GM23338 (cell line): ENCODE data around the gene TNNT3. TPM values are rescaled to one million over a fixed set of nuclear protein-coding genes. Genes with fewer than 3 reads are reported as not detected.

Experiments
- ATAC-seq: fragments of 200-7000 bp; cut with Tn5 transposase; 3 replicates; pipeline ENCODE4 v1.9.1; 2020
- DNase-seq: peaks from one replicate; pipeline ENCODE4 v3.0.0-alpha.2; 2015; ENCODE audit warnings: low spot score
- H2AFZ ChIP-seq: fragments of 200-600 bp; sonication (generic); 2 replicates; pipeline ENCODE4 v1.8.0; 2016; ENCODE audit warnings: antibody characterized with exemption, mild to moderate bottlenecking, moderate library complexity
- H3F3A ChIP-seq: fragments of 200-600 bp; sonication (generic); replicated peaks from 2 replicates; pipeline ENCODE4 v1.8.0; 2017; ENCODE audit warnings: antibody characterized with exemption, mixed run types, low read depth
- H3K27ac ChIP-seq: fragments of 200-600 bp; sonication (generic); 2 replicates; pipeline ENCODE4 v1.6.1; 2016; ENCODE audit warnings: low read depth
- H3K27me3 ChIP-seq: fragments of 200-600 bp; sonication (generic); 2 replicates; pipeline ENCODE4 v1.8.0; 2016; ENCODE audit warnings: mild to moderate bottlenecking, mixed run types, moderate library complexity; ENCODE audit not compliant: insufficient read depth
- H3K36me3 ChIP-seq: fragments of 200-600 bp; sonication (generic); 2 replicates; pipeline ENCODE4 v1.8.0; 2016; ENCODE audit warnings: mild to moderate bottlenecking; ENCODE audit not compliant: insufficient read depth
- H3K4me1 ChIP-seq: fragments of 200-600 bp; sonication (generic); 2 replicates; pipeline ENCODE4 v1.8.0; 2016; ENCODE audit warnings: mild to moderate bottlenecking, moderate library complexity; ENCODE audit not compliant: insufficient read depth
- H3K4me2 ChIP-seq: fragments of 200-600 bp; sonication (generic); 2 replicates; pipeline ENCODE4 v1.7.1; 2017; ENCODE audit warnings: mixed run types
- H3K4me3 ChIP-seq: fragments of 200-600 bp; sonication (generic); 2 replicates; pipeline ENCODE4 v1.6.1; 2016; ENCODE audit warnings: mixed run types
- H3K79me2 ChIP-seq: fragments of 200-600 bp; sonication (generic); replicated peaks from 2 replicates; pipeline ENCODE4 v1.8.0; 2017; ENCODE audit warnings: mild to moderate bottlenecking; ENCODE audit not compliant: insufficient read depth
- H3K9me2 ChIP-seq: fragments of 200-600 bp; sonication (generic); 2 replicates; pipeline ENCODE4 v1.8.0; 2017; ENCODE audit not compliant: insufficient read depth
- H4K20me1 ChIP-seq: fragments of 200-600 bp; sonication (generic); replicated peaks from 2 replicates; pipeline ENCODE4 v1.8.0; 2017; ENCODE audit warnings: mild to moderate bottlenecking; ENCODE audit not compliant: insufficient read depth
- H3K27ac Mint-ChIP-seq: 2 replicates; pipeline ENCODE4 v1.8.0; 2020; ENCODE audit warnings: inconsistent platforms, mild to moderate bottlenecking, moderate library complexity, mixed read lengths
- H3K27me3 Mint-ChIP-seq: 3 replicates; pipeline ENCODE4 v1.8.0; 2022; ENCODE audit warnings: low read depth, mild to moderate bottlenecking, moderate library complexity, mixed read lengths, inconsistent platforms; ENCODE audit not compliant: insufficient read depth, poor library complexity
- H3K36me3 Mint-ChIP-seq: 3 replicates; pipeline ENCODE4 v1.8.0; 2021; ENCODE audit warnings: low read depth, mild to moderate bottlenecking, inconsistent platforms, moderate library complexity, mixed read lengths
- H3K4me1 Mint-ChIP-seq: 3 replicates; pipeline ENCODE4 v1.8.0; 2020; ENCODE audit warnings: mild to moderate bottlenecking, inconsistent platforms, mixed read lengths
- H3K4me3 Mint-ChIP-seq: 3 replicates; pipeline ENCODE4 v1.8.0; 2021; ENCODE audit warnings: moderate library complexity, mild to moderate bottlenecking, inconsistent platforms, mixed read lengths
- H3K9me3 Mint-ChIP-seq: 3 replicates; pipeline ENCODE4 v1.8.0; 2020; ENCODE audit warnings: moderate library complexity, mild to moderate bottlenecking, inconsistent platforms, mixed read lengths
- CREB1 ChIP-seq: fragments of 250-450 bp; sonication (Bioruptor Pico); IDR thresholded peaks from 2 replicates; pipeline ENCODE4 v1.5.0; 2020; ENCODE audit warnings: low read depth, mild to moderate bottlenecking, moderate library complexity
- EZH2 ChIP-seq: fragments of 200-600 bp; sonication (generic); IDR thresholded peaks from one replicate; pipeline ENCODE4 v1.8.0; 2017; ENCODE audit warnings: antibody characterized with exemption, mild to moderate bottlenecking, low read depth; ENCODE audit not compliant: unreplicated experiment
- EZH2phosphoT487 ChIP-seq: fragments of 200-600 bp; sonication (generic); IDR thresholded peaks from one replicate; pipeline ENCODE4 v1.8.1; 2018; ENCODE audit warnings: antibody characterized with exemption; ENCODE audit not compliant: unreplicated experiment
- NANOG ChIP-seq: IDR thresholded peaks from 2 replicates; pipeline ENCODE4 v1.6.1; 2016; ENCODE audit warnings: antibody characterized with exemption, borderline replicate concordance
- POLR2AphosphoS5 ChIP-seq: IDR thresholded peaks from 2 replicates; pipeline ENCODE4 v1.6.1; 2016; ENCODE audit warnings: antibody characterized with exemption, low read depth
- STAT1 ChIP-seq: IDR thresholded peaks from one replicate; pipeline ENCODE4 v1.6.1; 2016; ENCODE audit warnings: antibody characterized with exemption; ENCODE audit not compliant: unreplicated experiment
- ZNF114 ChIP-seq: fragments of 250-450 bp; sonication (Bioruptor Pico); IDR thresholded peaks from 2 replicates; pipeline ENCODE4 v1.5.0; 2020; ENCODE audit warnings: mild to moderate bottlenecking, moderate library complexity
- ZNF331 ChIP-seq: fragments of 250-450 bp; sonication (Bioruptor Pico); IDR thresholded peaks from 2 replicates; pipeline ENCODE4 v1.5.0; 2020; ENCODE audit warnings: low read depth, mild to moderate bottlenecking, moderate library complexity
- long read RNA-seq: library from polyadenylated mRNA; unstranded; transcript quantifications from one replicate; pipeline ENCODE4 v2.0.0, GENCODE V29; 2020; ENCODE audit not compliant: unreplicated experiment
- polyA plus RNA-seq: library from polyadenylated mRNA; unstranded; fragments of >200 nt; fragmentation: Nextera tagmentation; extraction: Ambion mirVana; gene quantifications from 2 replicates; pipeline ENCODE4 v1.2.1, GENCODE V29; 2016
- total RNA-seq: library from RNA; depleted of rRNA; stranded (reverse); fragments of >200 nt; shearing (Covaris generic); gene quantifications from 2 replicates; pipeline ENCODE4 v1.2.3, GENCODE V29; 2014; rRNA removed
- TF ChIP-seq, protein P1 (sequence below): IDR thresholded peaks from 2 replicates; pipeline ENCODE4 v1.6.1; 2016; ENCODE audit warnings: antibody characterized with exemption
- TF ChIP-seq, protein P2 (sequence below): IDR thresholded peaks from one replicate; pipeline ENCODE4 v1.6.1; 2018; ENCODE audit warnings: antibody characterized with exemption; ENCODE audit not compliant: unreplicated experiment
- TF ChIP-seq, protein P3 (sequence below): fragments of 250-450 bp; sonication (Bioruptor Pico); IDR thresholded peaks from 2 replicates; pipeline ENCODE4 v1.5.0; 2020; ENCODE audit warnings: mild to moderate bottlenecking, moderate library complexity

Gene TNNT3
- not detected in 2 replicates for total RNA-seq
- not detected in 2 replicates for polyA plus RNA-seq
- long read RNA-seq, result 0 reads

DNA sequence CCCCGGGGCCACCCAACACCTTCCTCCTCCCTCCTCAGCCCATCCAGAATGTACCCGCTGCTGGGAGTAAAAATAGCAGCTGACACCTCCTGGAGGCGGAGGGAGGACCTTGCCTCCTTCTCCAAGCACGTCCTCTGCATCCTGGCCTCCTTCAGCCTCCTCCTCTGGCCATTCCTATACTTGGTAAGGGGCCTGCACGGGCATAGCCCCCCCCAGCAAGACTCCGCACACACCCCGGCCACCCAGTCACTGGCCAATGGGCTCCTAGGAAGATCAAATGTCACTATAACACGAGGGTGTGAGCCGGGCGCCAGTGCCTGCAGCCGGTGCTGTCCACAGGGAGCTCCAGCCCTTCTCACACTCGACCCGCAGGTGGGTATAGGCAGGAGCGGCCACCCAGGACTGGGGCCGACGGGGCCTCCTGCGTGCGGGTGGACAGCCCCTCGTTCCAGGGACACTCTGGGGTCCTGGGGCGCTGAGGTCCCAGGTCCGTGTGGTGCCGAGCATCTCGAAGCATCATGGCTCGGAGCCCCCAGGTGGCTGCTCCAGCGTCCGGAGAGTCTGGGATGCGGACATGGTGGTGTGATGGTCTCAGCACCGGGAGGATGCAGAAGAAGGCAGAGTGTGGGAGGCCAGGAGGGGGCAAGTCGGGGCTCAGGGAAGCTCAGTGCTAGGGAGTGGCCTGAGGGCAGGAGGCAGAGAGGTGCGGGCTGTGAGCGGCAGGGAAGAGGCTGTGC, at the start of gene TNNT3:
TNNT3 (plus strand) TSS at position 313 of the 737 bp plus-strand sequence. CDS start 3,172 bp downstream, outside the sequence.
- Histone ChIP-seq H3K27ac (no peak within 1 kb of the TSS), H4K20me1 (no peaks in the 10 kb centered on the region), H3K27me3 (no peaks in the 10 kb centered on the region), H3F3A (no peaks in the 10 kb centered on the region), H3K36me3 (no peaks in the 10 kb centered on the region), H3K79me2 (no peaks in the 10 kb centered on the region), H3K4me1 (no peaks in the 10 kb centered on the region), H3K9me2 (no peaks in the 10 kb centered on the region), H3K4me3 (no peak within 1 kb of the TSS), H3K4me2 (no peak within 1 kb of the TSS), H2AFZ (no peak within 1 kb of the TSS)
- DNase-seq (no peak), ATAC-seq (no peak)
- Mint-ChIP-seq H3K27me3 (no peaks in the 10 kb centered on the region), H3K27ac (no peak within 1 kb of the TSS), H3K4me3 (no peak within 1 kb of the TSS), H3K4me1 (no peaks in the 10 kb centered on the region), H3K9me3 (peaks cover 6% of the 10 kb centered on the region; the same call in 2 of the 3 replicates), H3K36me3 (no peaks in the 10 kb centered on the region)
- TF ChIP-seq ZNF114 (CRISPR knock-in tag) (no peak), POLR2AphosphoS5 (no peak), EZH2 (no peak), ZNF331 (CRISPR knock-in tag) (no peak), STAT1 (no peak), CREB1 (CRISPR knock-in tag) (no peak), NANOG (no peak), EZH2phosphoT487 (no peak)
- TF ChIP-seq, protein P1, sequence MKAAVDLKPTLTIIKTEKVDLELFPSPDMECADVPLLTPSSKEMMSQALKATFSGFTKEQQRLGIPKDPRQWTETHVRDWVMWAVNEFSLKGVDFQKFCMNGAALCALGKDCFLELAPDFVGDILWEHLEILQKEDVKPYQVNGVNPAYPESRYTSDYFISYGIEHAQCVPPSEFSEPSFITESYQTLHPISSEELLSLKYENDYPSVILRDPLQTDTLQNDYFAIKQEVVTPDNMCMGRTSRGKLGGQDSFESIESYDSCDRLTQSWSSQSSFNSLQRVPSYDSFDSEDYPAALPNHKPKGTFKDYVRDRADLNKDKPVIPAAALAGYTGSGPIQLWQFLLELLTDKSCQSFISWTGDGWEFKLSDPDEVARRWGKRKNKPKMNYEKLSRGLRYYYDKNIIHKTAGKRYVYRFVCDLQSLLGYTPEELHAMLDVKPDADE, result no peak
- TF ChIP-seq, protein P2, sequence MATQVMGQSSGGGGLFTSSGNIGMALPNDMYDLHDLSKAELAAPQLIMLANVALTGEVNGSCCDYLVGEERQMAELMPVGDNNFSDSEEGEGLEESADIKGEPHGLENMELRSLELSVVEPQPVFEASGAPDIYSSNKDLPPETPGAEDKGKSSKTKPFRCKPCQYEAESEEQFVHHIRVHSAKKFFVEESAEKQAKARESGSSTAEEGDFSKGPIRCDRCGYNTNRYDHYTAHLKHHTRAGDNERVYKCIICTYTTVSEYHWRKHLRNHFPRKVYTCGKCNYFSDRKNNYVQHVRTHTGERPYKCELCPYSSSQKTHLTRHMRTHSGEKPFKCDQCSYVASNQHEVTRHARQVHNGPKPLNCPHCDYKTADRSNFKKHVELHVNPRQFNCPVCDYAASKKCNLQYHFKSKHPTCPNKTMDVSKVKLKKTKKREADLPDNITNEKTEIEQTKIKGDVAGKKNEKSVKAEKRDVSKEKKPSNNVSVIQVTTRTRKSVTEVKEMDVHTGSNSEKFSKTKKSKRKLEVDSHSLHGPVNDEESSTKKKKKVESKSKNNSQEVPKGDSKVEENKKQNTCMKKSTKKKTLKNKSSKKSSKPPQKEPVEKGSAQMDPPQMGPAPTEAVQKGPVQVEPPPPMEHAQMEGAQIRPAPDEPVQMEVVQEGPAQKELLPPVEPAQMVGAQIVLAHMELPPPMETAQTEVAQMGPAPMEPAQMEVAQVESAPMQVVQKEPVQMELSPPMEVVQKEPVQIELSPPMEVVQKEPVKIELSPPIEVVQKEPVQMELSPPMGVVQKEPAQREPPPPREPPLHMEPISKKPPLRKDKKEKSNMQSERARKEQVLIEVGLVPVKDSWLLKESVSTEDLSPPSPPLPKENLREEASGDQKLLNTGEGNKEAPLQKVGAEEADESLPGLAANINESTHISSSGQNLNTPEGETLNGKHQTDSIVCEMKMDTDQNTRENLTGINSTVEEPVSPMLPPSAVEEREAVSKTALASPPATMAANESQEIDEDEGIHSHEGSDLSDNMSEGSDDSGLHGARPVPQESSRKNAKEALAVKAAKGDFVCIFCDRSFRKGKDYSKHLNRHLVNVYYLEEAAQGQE, result no peak
- TF ChIP-seq, protein P3, sequence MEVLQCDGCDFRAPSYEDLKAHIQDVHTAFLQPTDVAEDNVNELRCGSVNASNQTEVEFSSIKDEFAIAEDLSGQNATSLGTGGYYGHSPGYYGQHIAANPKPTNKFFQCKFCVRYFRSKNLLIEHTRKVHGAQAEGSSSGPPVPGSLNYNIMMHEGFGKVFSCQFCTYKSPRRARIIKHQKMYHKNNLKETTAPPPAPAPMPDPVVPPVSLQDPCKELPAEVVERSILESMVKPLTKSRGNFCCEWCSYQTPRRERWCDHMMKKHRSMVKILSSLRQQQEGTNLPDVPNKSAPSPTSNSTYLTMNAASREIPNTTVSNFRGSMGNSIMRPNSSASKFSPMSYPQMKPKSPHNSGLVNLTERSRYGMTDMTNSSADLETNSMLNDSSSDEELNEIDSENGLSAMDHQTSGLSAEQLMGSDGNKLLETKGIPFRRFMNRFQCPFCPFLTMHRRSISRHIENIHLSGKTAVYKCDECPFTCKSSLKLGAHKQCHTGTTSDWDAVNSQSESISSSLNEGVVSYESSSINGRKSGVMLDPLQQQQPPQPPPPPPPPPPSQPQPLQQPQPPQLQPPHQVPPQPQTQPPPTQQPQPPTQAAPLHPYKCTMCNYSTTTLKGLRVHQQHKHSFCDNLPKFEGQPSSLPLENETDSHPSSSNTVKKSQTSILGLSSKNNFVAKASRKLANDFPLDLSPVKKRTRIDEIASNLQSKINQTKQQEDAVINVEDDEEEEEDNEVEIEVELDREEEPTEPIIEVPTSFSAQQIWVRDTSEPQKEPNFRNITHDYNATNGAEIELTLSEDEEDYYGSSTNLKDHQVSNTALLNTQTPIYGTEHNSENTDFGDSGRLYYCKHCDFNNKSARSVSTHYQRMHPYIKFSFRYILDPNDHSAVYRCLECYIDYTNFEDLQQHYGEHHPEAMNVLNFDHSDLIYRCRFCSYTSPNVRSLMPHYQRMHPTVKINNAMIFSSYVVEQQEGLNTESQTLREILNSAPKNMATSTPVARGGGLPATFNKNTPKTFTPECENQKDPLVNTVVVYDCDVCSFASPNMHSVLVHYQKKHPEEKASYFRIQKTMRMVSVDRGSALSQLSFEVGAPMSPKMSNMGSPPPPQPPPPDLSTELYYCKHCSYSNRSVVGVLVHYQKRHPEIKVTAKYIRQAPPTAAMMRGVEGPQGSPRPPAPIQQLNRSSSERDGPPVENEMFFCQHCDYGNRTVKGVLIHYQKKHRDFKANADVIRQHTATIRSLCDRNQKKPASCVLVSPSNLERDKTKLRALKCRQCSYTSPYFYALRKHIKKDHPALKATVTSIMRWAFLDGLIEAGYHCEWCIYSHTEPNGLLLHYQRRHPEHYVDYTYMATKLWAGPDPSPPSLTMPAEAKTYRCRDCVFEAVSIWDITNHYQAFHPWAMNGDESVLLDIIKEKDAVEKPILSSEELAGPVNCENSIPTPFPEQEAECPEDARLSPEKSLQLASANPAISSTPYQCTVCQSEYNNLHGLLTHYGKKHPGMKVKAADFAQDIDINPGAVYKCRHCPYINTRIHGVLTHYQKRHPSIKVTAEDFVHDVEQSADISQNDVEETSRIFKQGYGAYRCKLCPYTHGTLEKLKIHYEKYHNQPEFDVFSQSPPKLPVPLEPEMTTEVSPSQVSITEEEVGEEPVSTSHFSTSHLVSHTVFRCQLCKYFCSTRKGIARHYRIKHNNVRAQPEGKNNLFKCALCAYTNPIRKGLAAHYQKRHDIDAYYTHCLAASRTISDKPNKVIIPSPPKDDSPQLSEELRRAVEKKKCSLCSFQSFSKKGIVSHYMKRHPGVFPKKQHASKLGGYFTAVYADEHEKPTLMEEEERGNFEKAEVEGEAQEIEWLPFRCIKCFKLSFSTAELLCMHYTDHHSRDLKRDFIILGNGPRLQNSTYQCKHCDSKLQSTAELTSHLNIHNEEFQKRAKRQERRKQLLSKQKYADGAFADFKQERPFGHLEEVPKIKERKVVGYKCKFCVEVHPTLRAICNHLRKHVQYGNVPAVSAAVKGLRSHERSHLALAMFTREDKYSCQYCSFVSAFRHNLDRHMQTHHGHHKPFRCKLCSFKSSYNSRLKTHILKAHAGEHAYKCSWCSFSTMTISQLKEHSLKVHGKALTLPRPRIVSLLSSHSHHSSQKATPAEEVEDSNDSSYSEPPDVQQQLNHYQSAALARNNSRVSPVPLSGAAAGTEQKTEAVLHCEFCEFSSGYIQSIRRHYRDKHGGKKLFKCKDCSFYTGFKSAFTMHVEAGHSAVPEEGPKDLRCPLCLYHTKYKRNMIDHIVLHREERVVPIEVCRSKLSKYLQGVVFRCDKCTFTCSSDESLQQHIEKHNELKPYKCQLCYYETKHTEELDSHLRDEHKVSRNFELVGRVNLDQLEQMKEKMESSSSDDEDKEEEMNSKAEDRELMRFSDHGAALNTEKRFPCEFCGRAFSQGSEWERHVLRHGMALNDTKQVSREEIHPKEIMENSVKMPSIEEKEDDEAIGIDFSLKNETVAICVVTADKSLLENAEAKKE (CRISPR knock-in tag), result no peak
